ENCODE data around the gene LCN15.

GRCh38 chr9:136769710-136770191 lies 5.4 kb upstream of the LCN15 start:
- TF ChIP-seq CTCF (IDR thresholded peaks at IDR 0.05; ENCODE audit: insufficient read depth, low read length, poor library complexity, severe bottlenecking) = no peak
- TF ChIP-seq EZH2phosphoT487 (conservative IDR thresholded peaks at IDR 0.05; ENCODE audit: low read length) = no peak
